ENCODE measurements around the gene LRBA.

Gene LRBA

DNA sequence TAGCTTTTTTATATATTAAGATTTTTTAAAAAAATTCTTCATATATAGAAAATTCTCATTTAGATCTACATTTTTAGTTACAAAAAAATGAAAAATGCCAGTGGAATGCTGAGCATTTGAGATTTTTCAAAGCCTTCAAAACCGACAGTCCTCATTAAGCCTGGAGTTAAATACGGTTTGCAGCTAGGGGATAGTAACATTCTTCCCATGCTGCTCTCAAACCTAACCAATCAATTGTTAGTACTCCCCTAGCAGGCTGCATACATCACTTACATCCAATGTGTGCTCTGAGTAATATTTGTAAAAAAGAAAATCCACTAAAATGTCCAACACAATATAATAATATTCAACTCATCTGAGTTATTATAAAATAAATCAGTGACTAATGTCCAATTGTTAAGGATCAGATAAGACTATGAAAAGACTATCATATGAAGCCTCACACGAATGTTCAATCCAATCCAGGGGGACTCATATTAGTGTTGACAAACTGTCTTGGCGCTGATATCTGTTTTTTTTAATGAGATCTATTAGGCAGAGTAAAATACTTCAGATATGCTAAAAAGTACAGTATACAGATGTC is 660.8 kb downstream of the LRBA start:
- Histone ChIP-seq H4K91ac (ENCODE audit: low read length) (no peak overlapping the region), H3K18ac (ENCODE audit: low read depth in 1 of 2, low read length in 2 of 2) (no peak overlapping the region), H3K27me3 (ENCODE audit: control insufficient read depth in 1 of 2, insufficient read depth in 1 of 2, low read length in 2 of 2) (no peaks in the 10 kb centered on the region), H2AK5ac (ENCODE audit: low read length, severe bottlenecking) (no peak overlapping the region), H3K14ac (ENCODE audit: low read length in 2 of 2) (no peak overlapping the region), H3K36me3 (ENCODE audit: control insufficient read depth in 1 of 2, insufficient read depth in 2 of 2, low read depth in 1 of 2, low read length in 2 of 2) (no peaks in the 10 kb centered on the region), H3K4me2 (ENCODE audit: low read length, poor library complexity, severe bottlenecking) (no peak overlapping the region), H3K4me3 (ENCODE audit: insufficient read depth in 1 of 2, low read depth in 1 of 2, low read length in 2 of 2) (no peak overlapping the region), H4K8ac (ENCODE audit: low read length) (no peak overlapping the region), H3K9me3 (ENCODE audit: control insufficient read depth, low read length) (no peaks in the 10 kb centered on the region), H2BK12ac (ENCODE audit: low read length in 2 of 2) (no peak overlapping the region), H3K4me1 (ENCODE audit: control insufficient read depth, insufficient read depth, low read depth, low read length) (no peaks in the 10 kb centered on the region), H3K27ac (ENCODE audit: low read length, poor library complexity, severe bottlenecking) (no peak overlapping the region), H2BK120ac (ENCODE audit: low read depth, low read length) (no peak overlapping the region), H2AFZ (ENCODE audit: low read depth, low read length) (no peak overlapping the region), H3K4ac (ENCODE audit: low read depth in 1 of 2, low read length in 2 of 2) (no peak overlapping the region), H2BK5ac (ENCODE audit: low read depth, low read length, poor library complexity, severe bottlenecking) (no peak overlapping the region), H2BK15ac (ENCODE audit: low read depth, poor library complexity, severe bottlenecking) (no peak overlapping the region), H3K9ac (ENCODE audit: low read length) (no peak overlapping the region), H3K79me1 (replicated peaks; ENCODE audit: low read length, poor library complexity, severe bottlenecking) (no peaks in the 10 kb centered on the region), H3K23ac (ENCODE audit: low read length in 2 of 2) (no peak overlapping the region)
- no peak for DNase-seq
- WGBS = 63% methylated on average over 2 of the region's 4 CpGs

DNA sequence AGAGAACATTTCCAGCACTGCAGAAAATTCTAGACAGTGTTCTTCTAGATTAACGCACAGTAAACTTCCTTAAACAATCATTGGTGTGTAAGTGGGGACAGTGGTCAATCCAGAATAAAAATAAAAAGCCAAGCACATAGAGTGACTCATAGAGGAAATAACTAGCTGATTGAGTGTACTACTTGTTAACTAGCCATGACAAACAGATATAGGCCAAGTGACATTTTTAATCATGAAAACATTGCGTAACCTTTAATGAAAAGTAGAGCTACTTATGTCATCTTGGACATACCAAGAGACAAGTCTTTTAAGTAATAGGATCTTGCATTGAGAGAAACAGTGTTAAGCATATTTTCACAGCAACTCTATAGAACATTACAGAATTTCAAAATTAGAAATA is 667.0 kb downstream of the LRBA start:
- Histone ChIP-seq H2AFZ (ENCODE audit: low read depth, low read length) (no peak overlapping the region), H4K8ac (ENCODE audit: low read length) (no peak overlapping the region), H3K79me1 (replicated peaks; ENCODE audit: low read length, poor library complexity, severe bottlenecking) (no peaks in the 10 kb centered on the region), H3K9ac (ENCODE audit: low read length) (no peak overlapping the region), H3K36me3 (ENCODE audit: control insufficient read depth in 1 of 2, insufficient read depth in 2 of 2, low read depth in 1 of 2, low read length in 2 of 2) (no peaks in the 10 kb centered on the region), H3K4me3 (ENCODE audit: insufficient read depth in 1 of 2, low read depth in 1 of 2, low read length in 2 of 2) (no peak overlapping the region), H3K27me3 (ENCODE audit: control insufficient read depth in 1 of 2, insufficient read depth in 1 of 2, low read length in 2 of 2) (no peaks in the 10 kb centered on the region), H3K14ac (ENCODE audit: low read length in 2 of 2) (no peak overlapping the region), H2BK120ac (ENCODE audit: low read depth, low read length) (no peak overlapping the region), H2BK15ac (ENCODE audit: low read depth, poor library complexity, severe bottlenecking) (no peak overlapping the region), H2BK12ac (ENCODE audit: low read length in 2 of 2) (no peak overlapping the region), H3K4ac (ENCODE audit: low read depth in 1 of 2, low read length in 2 of 2) (no peak overlapping the region), H2BK5ac (ENCODE audit: low read depth, low read length, poor library complexity, severe bottlenecking) (no peak overlapping the region), H3K4me1 (ENCODE audit: control insufficient read depth, insufficient read depth, low read depth, low read length) (peaks cover 3% of the 10 kb centered on the region), H3K4me2 (ENCODE audit: low read length, poor library complexity, severe bottlenecking) (no peak overlapping the region), H2AK5ac (ENCODE audit: low read length, severe bottlenecking) (no peak overlapping the region), H4K91ac (ENCODE audit: low read length) (no peak overlapping the region), H3K9me3 (ENCODE audit: control insufficient read depth, low read length) (no peaks in the 10 kb centered on the region), H3K18ac (ENCODE audit: low read depth in 1 of 2, low read length in 2 of 2) (no peak overlapping the region), H3K27ac (ENCODE audit: low read length, poor library complexity, severe bottlenecking) (no peak overlapping the region), H3K23ac (ENCODE audit: low read length in 2 of 2) (no peak overlapping the region)
- no CpG with 5 or more reads among the region's 2 CpGs for WGBS
- peak; percentile 73 for DNase-seq

DNA sequence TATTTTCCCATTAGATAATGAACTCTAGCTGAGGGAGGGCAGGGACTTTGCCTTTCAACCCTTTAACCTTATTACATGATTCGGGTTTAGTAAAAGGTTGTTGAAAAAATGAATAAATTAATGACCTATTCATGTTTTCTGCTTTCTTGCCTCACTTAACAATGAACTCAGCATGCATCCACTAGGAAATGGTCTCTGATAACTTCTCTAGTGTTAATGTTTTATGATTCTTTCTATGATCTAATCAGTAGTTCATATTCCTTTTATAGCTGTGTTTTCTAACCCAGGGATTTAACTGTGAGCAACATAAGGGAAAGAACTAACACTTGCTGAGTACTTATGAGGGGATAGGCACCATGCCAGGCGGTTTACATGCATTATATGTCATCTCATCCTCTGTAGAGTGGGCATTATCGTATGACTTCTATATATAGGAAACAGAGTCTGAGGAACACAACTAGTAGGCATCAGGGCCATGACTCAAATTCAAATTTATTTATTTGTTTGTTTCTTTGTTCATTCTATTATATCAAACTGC is 669.8 kb downstream of the LRBA start:
- no peak overlapping the region for H2BK5ac ChIP-seq (ENCODE audit: low read depth, low read length, poor library complexity, severe bottlenecking)
- H4K91ac ChIP-seq (ENCODE audit: low read length) = no peak overlapping the region
- no peaks in the 10 kb centered on the region for H3K36me3 ChIP-seq (ENCODE audit: control insufficient read depth in 1 of 2, insufficient read depth in 2 of 2, low read depth in 1 of 2, low read length in 2 of 2)
- H2AFZ ChIP-seq (ENCODE audit: low read depth, low read length) = no peak overlapping the region
- H3K27me3 ChIP-seq (ENCODE audit: control insufficient read depth in 1 of 2, insufficient read depth in 1 of 2, low read length in 2 of 2) = no peaks in the 10 kb centered on the region
- no peak for DNase-seq
- H3K4ac ChIP-seq (ENCODE audit: low read depth in 1 of 2, low read length in 2 of 2) = no peak overlapping the region
- H3K4me2 ChIP-seq (ENCODE audit: low read length, poor library complexity, severe bottlenecking) = no peak overlapping the region
- no peak overlapping the region for H2BK12ac ChIP-seq (ENCODE audit: low read length in 2 of 2)
- H3K14ac ChIP-seq (ENCODE audit: low read length in 2 of 2) = no peak overlapping the region
- WGBS = 100% methylated on average over 1 of the region's 3 CpGs
- no peak overlapping the region for H2AK5ac ChIP-seq (ENCODE audit: low read length, severe bottlenecking)
- H3K23ac ChIP-seq (ENCODE audit: low read length in 2 of 2) = no peak overlapping the region
- no peak overlapping the region for H3K18ac ChIP-seq (ENCODE audit: low read depth in 1 of 2, low read length in 2 of 2)
- H2BK15ac ChIP-seq (ENCODE audit: low read depth, poor library complexity, severe bottlenecking) = no peak overlapping the region
- H3K4me1 ChIP-seq (ENCODE audit: control insufficient read depth, insufficient read depth, low read depth, low read length) = peaks cover 4% of the 10 kb centered on the region
- H2BK120ac ChIP-seq (ENCODE audit: low read depth, low read length) = no peak overlapping the region
- no peak overlapping the region for H3K27ac ChIP-seq (ENCODE audit: low read length, poor library complexity, severe bottlenecking)
- H3K9me3 ChIP-seq (ENCODE audit: control insufficient read depth, low read length) = no peaks in the 10 kb centered on the region
- H3K79me1 ChIP-seq (replicated peaks; ENCODE audit: low read length, poor library complexity, severe bottlenecking) = no peaks in the 10 kb centered on the region
- no peak overlapping the region for H3K4me3 ChIP-seq (ENCODE audit: insufficient read depth in 1 of 2, low read depth in 1 of 2, low read length in 2 of 2)
- H3K9ac ChIP-seq (ENCODE audit: low read length) = no peak overlapping the region
- H4K8ac ChIP-seq (ENCODE audit: low read length) = no peak overlapping the region

DNA sequence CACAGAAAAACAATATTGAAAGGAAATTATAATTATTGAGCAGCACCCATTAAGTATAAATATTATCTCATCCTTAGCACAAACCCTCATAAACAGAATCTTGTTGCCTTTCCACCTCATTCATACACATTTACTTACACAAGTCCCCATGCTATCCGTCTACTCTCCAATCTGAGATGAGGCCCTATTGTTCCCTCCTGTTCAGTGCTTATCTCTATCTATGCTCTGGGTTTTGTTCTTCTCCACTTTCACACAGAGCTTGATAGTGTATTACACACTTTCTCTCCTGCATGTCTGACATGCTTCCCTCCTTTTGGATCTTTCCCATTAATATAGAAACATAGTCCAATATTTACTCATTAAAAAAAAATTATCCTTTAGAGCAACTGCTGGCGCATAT is 671.3 kb downstream of the LRBA start:
- Histone ChIP-seq H3K18ac (ENCODE audit: low read depth in 1 of 2, low read length in 2 of 2) (no peak overlapping the region), H2BK15ac (ENCODE audit: low read depth, poor library complexity, severe bottlenecking) (no peak overlapping the region), H3K36me3 (ENCODE audit: control insufficient read depth in 1 of 2, insufficient read depth in 2 of 2, low read depth in 1 of 2, low read length in 2 of 2) (no peaks in the 10 kb centered on the region), H4K8ac (ENCODE audit: low read length) (no peak overlapping the region), H2AFZ (ENCODE audit: low read depth, low read length) (no peak overlapping the region), H3K27me3 (ENCODE audit: control insufficient read depth in 1 of 2, insufficient read depth in 1 of 2, low read length in 2 of 2) (no peaks in the 10 kb centered on the region), H2AK5ac (ENCODE audit: low read length, severe bottlenecking) (no peak overlapping the region), H3K79me1 (replicated peaks; ENCODE audit: low read length, poor library complexity, severe bottlenecking) (no peaks in the 10 kb centered on the region), H3K4me2 (ENCODE audit: low read length, poor library complexity, severe bottlenecking) (no peak overlapping the region), H3K27ac (ENCODE audit: low read length, poor library complexity, severe bottlenecking) (no peak overlapping the region), H2BK120ac (ENCODE audit: low read depth, low read length) (no peak overlapping the region), H2BK5ac (ENCODE audit: low read depth, low read length, poor library complexity, severe bottlenecking) (no peak overlapping the region), H3K9ac (ENCODE audit: low read length) (no peak overlapping the region), H3K9me3 (ENCODE audit: control insufficient read depth, low read length) (no peaks in the 10 kb centered on the region), H3K23ac (ENCODE audit: low read length in 2 of 2) (no peak overlapping the region), H3K4ac (ENCODE audit: low read depth in 1 of 2, low read length in 2 of 2) (no peak overlapping the region), H4K91ac (ENCODE audit: low read length) (no peak overlapping the region), H2BK12ac (ENCODE audit: low read length in 2 of 2) (no peak overlapping the region), H3K4me3 (ENCODE audit: insufficient read depth in 1 of 2, low read depth in 1 of 2, low read length in 2 of 2) (no peak overlapping the region), H3K14ac (ENCODE audit: low read length in 2 of 2) (no peak overlapping the region), H3K4me1 (ENCODE audit: control insufficient read depth, insufficient read depth, low read depth, low read length) (peaks cover 4% of the 10 kb centered on the region)
- WGBS = 93% methylated on average over 1 of the region's 2 CpGs
- DNase-seq = no peak
